Uterus (tissue), 2 donors: ENCODE results near the gene LZIC.

Source experiments
- POLR2A ChIP-seq, 2 donors: fragments of 450-650 bp; IDR thresholded peaks; one replicate each; pipeline ENCODE4 v1.6.1; 2016; ENCODE audit warnings: antibody characterized with exemption in 2 of 2, mild to moderate bottlenecking in 1 of 2, moderate library complexity in 1 of 2
- TF ChIP-seq, protein P1 (sequence below), 4 experiments: fragments of 200-600 bp in 2 of 4; fragments of 450-650 bp in 2 of 4; sonication (generic) in 2 of 4; IDR thresholded peaks; one replicate each; pipeline ENCODE4 v1.5.1; 2016 to 2019; ENCODE audit warnings: antibody characterized with exemption in 4 of 4, mild to moderate bottlenecking in 2 of 4, moderate library complexity in 1 of 4

- TF ChIP-seq, protein P1, sequence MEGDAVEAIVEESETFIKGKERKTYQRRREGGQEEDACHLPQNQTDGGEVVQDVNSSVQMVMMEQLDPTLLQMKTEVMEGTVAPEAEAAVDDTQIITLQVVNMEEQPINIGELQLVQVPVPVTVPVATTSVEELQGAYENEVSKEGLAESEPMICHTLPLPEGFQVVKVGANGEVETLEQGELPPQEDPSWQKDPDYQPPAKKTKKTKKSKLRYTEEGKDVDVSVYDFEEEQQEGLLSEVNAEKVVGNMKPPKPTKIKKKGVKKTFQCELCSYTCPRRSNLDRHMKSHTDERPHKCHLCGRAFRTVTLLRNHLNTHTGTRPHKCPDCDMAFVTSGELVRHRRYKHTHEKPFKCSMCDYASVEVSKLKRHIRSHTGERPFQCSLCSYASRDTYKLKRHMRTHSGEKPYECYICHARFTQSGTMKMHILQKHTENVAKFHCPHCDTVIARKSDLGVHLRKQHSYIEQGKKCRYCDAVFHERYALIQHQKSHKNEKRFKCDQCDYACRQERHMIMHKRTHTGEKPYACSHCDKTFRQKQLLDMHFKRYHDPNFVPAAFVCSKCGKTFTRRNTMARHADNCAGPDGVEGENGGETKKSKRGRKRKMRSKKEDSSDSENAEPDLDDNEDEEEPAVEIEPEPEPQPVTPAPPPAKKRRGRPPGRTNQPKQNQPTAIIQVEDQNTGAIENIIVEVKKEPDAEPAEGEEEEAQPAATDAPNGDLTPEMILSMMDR (IDR thresholded peaks at IDR 0.05) = no peak
- TF ChIP-seq POLR2A (IDR thresholded peaks at IDR 0.05) = no peak
Observed at GRCh38 chr1:9985001-9985400, 41.8 kb upstream of the LZIC start.
